ENCODE data around the gene SLIT1.

DNA sequence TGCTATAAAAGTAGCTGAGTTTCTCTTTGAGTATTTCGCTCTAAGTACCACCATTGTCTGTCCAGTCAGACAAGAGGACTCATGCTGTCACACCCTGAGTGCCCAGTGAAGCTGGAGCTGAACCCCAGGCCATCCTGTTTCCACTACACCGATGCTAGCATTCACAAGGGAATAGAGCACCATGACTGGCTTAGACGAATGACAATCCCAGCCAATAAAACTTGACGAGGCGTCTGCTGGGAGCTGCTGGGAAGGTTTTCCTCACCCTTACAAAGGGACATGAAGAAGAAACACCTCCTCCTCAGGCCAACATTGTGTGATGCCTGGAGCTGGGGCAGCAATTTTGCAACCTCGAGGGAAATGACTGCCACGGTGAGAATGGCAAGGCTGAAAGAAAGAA lies 17.5 kb upstream of the SLIT1 start:
- TF ChIP-seq POLR2AphosphoS5 (IDR thresholded peaks at IDR 0.05; ENCODE audit: low read depth, low read length) (no peak), POLR2A (IDR thresholded peaks at IDR 0.05; ENCODE audit: low read depth, low read length) (no peak)

Measured in GM12892 (cell line).